ENCODE data around the gene MUSK.
A peak's percentile ranks its signal among the peaks of the same experiment; 100 is the strongest.

GRCh38 chr9:110842169-110842568, 173.6 kb downstream of the MUSK start:
- TF ChIP-seq, protein P1, sequence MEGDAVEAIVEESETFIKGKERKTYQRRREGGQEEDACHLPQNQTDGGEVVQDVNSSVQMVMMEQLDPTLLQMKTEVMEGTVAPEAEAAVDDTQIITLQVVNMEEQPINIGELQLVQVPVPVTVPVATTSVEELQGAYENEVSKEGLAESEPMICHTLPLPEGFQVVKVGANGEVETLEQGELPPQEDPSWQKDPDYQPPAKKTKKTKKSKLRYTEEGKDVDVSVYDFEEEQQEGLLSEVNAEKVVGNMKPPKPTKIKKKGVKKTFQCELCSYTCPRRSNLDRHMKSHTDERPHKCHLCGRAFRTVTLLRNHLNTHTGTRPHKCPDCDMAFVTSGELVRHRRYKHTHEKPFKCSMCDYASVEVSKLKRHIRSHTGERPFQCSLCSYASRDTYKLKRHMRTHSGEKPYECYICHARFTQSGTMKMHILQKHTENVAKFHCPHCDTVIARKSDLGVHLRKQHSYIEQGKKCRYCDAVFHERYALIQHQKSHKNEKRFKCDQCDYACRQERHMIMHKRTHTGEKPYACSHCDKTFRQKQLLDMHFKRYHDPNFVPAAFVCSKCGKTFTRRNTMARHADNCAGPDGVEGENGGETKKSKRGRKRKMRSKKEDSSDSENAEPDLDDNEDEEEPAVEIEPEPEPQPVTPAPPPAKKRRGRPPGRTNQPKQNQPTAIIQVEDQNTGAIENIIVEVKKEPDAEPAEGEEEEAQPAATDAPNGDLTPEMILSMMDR (optimal IDR thresholded peaks at IDR 0.05 in 1 of 3, IDR thresholded peaks at IDR 0.05 in 1 of 3, conservative IDR thresholded peaks at IDR 0.05 in 1 of 3; ENCODE audit: extremely low read depth in 1 of 3, insufficient read depth in 2 of 3, low read length in 3 of 3): peak in 1 of 3 experiments; percentile 46
- no peak for TF ChIP-seq EZH2 (IDR thresholded peaks at IDR 0.05; ENCODE audit: low read length)

All from keratinocyte (primary cell).